Stimulated activated CD4-positive, alpha-beta T cell treated with anti-CD3 and anti-CD28 coated beads, Interleukin-4, amount 100 ng/mL, for 48 hours (primary cell): ENCODE measurements around the gene KAZN.

ENCODE experiments used
- DNase-seq, 2 donors: peaks; one replicate each; pipeline ENCODE4 v3.0.0-alpha.2; 2020; ENCODE audit warnings: low read depth in 2 of 2

Gene KAZN

GRCh38 chr1:14614341-14614740 lies 15.9 kb downstream of the KAZN start:
- no peak for DNase-seq

GRCh38 chr1:14615549-14616218 lies 17.2 kb downstream of the KAZN start:
- no peak for DNase-seq

DNA sequence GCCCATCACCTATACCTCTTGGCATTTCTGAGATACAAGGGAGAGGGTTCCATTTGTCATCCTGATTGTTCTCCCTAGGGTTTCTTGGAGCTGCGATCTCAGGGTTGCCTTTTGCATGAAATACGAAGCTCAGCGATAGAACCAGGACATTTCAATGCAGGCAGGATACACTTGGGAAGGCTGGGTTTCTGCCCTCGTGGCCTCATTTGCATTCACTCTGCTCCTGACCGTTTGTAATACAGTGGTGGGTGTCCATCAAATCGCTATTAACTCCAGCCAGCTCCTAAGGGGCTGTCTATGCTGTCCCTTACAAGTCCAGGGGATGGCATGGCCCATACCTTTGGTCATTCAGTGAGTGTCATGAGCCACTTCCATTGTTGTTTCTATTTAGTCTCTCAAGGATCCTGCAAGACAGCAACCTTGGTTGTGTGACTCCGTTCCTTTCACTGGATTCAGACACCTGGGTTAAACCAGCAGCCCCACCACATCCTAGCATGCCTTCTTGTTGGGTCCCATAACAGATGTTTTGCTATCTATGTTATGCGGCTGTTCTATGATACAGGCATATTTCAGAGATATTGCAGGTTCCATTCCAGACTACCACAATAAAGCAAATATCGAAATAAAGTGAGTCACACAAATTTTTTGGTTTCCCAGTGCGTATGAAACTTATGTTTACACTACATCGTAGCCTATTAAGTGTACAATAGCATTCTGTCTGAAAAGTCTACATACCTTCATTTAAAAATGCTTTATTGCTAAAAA lies 18.3 kb downstream of the KAZN start:
- no peak for DNase-seq

GRCh38 chr1:14617791-14618190 lies 19.3 kb downstream of the KAZN start:
- DNase-seq = no peak

DNA sequence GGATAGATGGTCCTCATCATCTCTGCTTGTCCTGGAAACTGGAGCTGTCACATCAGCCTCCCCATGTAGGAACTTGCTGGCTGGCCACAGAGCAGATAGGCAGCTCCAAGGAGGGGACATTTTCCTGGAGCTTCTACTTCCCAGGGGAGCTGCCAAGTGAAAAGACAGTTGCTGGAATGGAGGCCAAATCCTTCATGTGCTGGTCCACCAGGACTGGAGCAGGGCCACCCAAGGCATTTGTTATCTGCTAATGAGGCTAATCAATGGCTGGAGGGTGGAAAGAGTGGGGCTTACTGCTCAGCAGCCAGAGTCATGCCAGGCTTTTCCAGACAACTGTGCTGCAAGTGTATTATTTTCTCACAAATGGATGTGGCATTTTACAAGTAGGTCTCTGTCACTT lies 22.5 kb downstream of the KAZN start:
- no peak for DNase-seq

DNA sequence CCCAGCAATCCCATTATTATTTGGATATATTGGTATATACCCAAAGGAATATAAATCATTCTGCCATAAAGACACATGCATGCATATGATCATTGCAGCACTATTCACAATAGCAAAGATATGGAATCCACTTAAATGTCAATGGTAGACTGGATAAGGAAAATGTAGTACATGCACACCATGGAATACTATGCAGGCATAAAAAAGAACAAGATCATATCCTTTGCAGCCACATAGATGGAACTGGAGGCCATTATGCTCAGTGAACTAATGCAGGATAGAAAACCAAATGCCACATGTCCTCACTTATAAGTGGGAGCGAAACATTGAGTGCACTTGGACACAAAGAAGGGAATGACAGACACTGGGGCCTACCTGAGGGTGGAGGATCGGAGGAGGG lies 24.6 kb downstream of the KAZN start:
- DNase-seq = no peak

DNA sequence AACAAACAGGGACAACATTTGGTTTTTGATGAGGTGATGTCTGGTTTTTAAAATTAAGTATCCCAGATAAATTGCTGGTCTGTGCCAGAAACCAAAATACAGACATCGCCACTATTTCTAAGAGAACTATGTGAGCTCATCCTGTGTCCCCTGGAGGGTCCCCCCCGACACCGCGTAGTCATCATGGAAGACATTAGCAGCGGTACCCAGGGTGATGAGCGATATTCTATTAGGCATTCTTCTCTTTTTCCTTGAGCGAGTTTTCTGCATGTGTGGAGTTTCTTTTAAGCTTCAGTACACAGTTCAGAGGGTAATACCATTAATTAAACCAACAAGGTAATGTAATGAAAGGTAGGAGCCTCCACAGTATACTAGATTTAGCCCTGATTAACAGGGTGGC lies 26.5 kb downstream of the KAZN start:
- DNase-seq = no peak

DNA sequence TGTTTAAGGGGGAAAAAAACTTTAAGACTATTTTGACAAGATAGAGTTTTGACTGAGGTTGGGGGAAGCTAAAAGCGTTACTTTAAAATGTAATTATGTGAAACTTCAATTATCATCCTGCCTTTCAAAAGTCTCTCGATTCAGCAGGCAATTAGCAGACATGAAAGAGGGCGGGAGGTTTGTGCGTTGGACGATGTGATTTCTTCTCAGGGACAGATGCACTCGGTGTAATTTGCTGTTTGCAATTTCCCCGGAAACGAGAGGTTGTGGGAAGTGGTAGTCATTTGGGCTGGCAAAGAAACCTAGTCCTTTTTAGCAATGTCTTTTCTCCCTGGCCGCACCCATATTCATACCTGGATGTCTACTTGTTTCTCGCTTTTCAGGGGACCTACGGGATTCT lies 27.1 kb downstream of the KAZN start:
- no peak for DNase-seq

- DNase-seq = no peak
Measured at GRCh38 chr1:14625996-14626395, 27.5 kb downstream of the KAZN start.

- DNase-seq = no peak
Measured at GRCh38 chr1:14626869-14627607, 28.6 kb downstream of the KAZN start.

DNA sequence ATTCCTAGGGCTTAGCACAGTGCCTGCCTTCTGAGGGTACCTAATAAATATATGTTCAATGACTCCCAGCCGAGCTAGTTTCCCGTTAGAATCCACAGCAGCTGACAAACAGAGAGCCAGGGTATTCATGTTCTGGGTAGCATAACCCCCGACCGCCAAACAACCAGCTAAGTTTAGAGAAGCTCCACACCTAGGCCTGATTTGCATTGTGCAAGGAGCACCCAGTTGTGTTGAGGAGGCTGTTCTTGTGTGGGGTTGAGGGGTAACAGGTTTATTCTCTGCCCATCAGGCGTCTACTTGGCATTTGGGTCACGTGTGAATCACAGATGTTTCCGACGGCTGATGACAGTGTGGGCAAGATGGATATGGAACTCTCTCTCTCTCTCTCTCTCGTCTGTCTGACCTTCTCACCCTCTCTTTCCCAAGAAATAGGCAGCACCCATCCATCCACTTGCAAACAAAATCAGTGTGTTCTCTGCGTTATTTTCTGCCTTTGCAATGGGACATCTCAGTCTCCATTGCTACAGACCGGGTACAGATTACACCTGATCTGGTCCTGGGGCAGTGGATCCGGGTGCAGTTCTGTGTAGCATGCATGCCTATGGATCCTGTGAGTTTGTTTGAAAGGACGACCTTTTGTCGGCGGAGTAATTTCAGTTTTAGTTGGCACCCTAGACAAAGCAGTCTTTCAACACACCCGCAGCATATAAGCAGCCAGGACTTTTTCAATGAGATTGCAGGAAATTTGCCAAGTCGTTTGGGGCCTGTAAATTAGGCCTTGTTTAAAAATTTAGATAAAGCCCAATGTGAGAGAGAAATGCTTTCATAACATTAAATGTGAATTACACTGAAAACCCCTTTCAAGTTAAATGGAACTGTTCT lies 29.4 kb downstream of the KAZN start:
- DNase-seq = no peak

GRCh38 chr1:14629363-14630014 lies 31.0 kb downstream of the KAZN start:
- DNase-seq = no peak

DNA sequence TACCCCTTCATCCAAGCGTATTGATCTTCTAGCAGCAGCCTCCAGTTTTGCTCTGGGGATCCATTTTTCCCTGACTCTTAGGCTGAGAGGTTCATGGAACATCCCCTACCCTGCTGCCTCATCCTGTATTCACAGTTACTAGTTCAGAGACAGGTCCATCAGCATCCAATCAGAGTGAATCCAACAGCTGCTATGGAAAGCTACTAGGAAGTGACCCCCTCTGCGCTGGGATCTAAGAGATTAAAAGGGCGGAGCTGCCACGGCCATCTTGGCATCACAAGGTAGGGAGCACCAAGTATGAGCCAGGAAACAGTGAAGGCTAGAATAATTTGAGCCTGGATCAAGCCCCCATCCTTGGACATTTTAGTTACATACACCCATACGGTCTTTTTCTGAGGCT lies 32.5 kb downstream of the KAZN start:
- DNase-seq = no peak

GRCh38 chr1:14631421-14631820 lies 32.9 kb downstream of the KAZN start:
- no peak for DNase-seq

- DNase-seq = no peak
Measured at GRCh38 chr1:14634486-14634885, 36.0 kb downstream of the KAZN start.

DNA sequence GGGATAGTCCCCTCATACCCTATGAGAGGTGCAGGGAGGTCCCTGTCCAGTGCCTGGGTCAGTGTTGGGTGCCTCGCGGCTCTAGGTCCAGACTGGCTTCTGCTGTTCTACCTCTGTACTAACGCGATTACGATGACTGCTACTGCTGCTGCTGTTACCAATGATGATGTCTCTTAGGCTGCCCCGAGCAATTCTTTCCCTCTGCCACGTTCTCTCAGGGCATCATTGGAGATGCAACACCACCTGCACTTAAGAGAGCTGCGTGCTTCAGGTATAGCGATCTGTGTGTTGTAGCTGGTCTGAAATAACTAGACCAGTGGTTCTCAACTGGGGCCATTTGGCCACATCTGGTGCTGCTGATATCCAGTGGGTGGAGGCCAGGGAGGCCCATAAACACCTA lies 36.9 kb downstream of the KAZN start:
- DNase-seq = no peak

- no peak for DNase-seq
Measured at GRCh38 chr1:14636897-14637632, 38.6 kb downstream of the KAZN start.

GRCh38 chr1:14639291-14640050 lies 41.0 kb downstream of the KAZN start:
- no peak for DNase-seq

- no peak for DNase-seq
Measured at GRCh38 chr1:14642712-14643111, 44.2 kb downstream of the KAZN start.

DNA sequence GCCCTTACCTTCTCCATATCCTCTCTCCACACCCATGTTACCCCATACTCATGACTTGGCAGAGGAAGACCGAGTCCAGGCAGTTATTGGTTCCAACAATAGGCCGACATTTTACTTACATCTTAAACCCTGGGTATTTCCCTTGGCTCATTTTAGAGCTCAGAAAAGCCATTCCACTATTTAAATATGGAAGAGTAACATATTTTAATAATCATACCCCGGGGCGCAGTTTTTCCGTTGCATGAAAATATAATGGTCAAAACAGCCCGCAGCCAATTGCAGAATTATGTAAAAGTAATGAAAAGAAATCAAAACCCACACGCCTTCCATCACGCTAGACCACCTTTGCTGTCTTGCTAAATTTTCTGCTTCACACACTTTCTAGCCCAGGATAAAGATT lies 48.5 kb downstream of the KAZN start:
- no peak for DNase-seq
